Esophagus squamous epithelium (tissue), 5 donors: ENCODE measurements around the gene KLK14. TPM values are rescaled to one million over a fixed set of nuclear protein-coding genes. Genes with fewer than 3 reads are reported as not detected.

Experiments
- DNase-seq: peaks from one replicate; lab custom pipeline; 2025; lab: John Stamatoyannopoulos, UW
- H3K27ac ChIP-seq, 4 donors: fragments of 200-600 bp; sonication (generic); one replicate each; pipeline ENCODE4 v1.5.1; 2016 to 2019; ENCODE audit warnings: mild to moderate bottlenecking in 1 of 4
- H3K27me3 ChIP-seq, 4 donors: fragments of 200-600 bp; sonication (generic); 1 replicate in 3 of 4; 2 replicates in 1 of 4; pipeline versions ENCODE4 v1.5.1 to v1.6.0; 2017 to 2021; ENCODE audit warnings: antibody characterized with exemption in 1 of 4
- H3K36me3 ChIP-seq, 3 donors: fragments of 200-600 bp; sonication (generic); one replicate each; pipeline ENCODE4 v1.5.1; 2016 to 2019
- H3K4me1 ChIP-seq, 3 donors: fragments of 200-600 bp; sonication (generic); one replicate each; pipeline ENCODE4 v1.5.1; 2017 to 2019
- H3K4me3 ChIP-seq, 4 donors: fragments of 200-600 bp; sonication (generic); 1 replicate in 3 of 4; 2 replicates in 1 of 4; pipeline ENCODE4 v1.5.1; 2016 to 2019; ENCODE audit warnings: mild to moderate bottlenecking in 2 of 4, moderate library complexity in 1 of 4
- H3K9me3 ChIP-seq, 3 donors: fragments of 200-600 bp; sonication (generic); one replicate each; pipeline ENCODE4 v1.5.1; 2016 to 2019
- POLR2A ChIP-seq, 4 donors: fragments of 450-650 bp; IDR thresholded peaks; one replicate each; pipeline ENCODE4 v1.6.1; 2017; ENCODE audit warnings: antibody characterized with exemption in 4 of 4, mild to moderate bottlenecking in 4 of 4, moderate library complexity in 3 of 4
- WGBS, 2 donors: methylation state at CpG; one replicate each; pipeline ENCODE4 v1.1.5; 2018; 5-methylcytosine and 5-hydroxymethylcytosine counted together
- intact Hi-C: fragments of 100-400 bp; cut with DNase I; formaldehyde crosslinking; loops from one replicate; pipeline ENCODE4 v1.15.0; 2022
- total RNA-seq, 4 donors: library from RNA; depleted of rRNA; stranded (reverse); fragments of >200 nt; gene quantifications; one replicate each; pipeline ENCODE4 v1.1.0, GENCODE V29; 2016
- TF ChIP-seq, protein P1 (sequence below), 6 experiments: fragments of 450-650 bp in 4 of 6; fragments of 200-600 bp in 2 of 6; sonication (generic) in 2 of 6; IDR thresholded peaks; one replicate each; pipeline ENCODE4 v1.5.1; 2016 to 2019; ENCODE audit warnings: antibody characterized with exemption in 6 of 6, mild to moderate bottlenecking in 4 of 6, moderate library complexity in 4 of 6
- donor health status: DM: yes; HTN: yes; CAD: no.

The KLK14 gene
- total RNA-seq, 4 donors from 2014 or later: 0.66 TPM; not detected in 3

DNA sequence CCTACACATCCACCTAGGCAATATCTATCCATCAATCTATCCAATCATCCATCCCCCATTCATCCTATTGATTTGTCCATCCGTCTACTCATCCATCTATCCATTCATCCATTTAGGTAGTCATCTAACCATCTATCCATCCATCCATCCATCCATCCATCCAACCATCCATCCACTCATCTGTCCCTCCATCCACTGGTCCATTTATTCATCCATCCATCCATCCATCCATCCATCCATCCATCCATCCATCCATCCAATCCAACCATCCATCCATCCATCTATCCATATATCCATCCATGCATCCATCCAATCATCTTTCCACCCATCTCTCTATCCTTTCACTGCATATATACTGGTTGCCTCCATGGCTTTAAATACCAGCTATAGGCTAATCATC lies 21.7 kb downstream of the KLK14 start:
- no peak for DNase-seq
- Histone ChIP-seq H3K4me1 (peaks cover 0 to 36% (median 6%) of the 10 kb centered on the region in 3 donors), H3K9me3 (no peaks in the 10 kb centered on the region), H3K27ac (no peak overlapping the region), H3K36me3 (peaks cover 0 to 36% (median 0%) of the 10 kb centered on the region in 3 donors), H3K4me3 (no peak overlapping the region), H3K27me3 (peaks cover 0 to 34% (median 3%) of the 10 kb centered on the region in 4 donors)
- TF ChIP-seq, protein P1, sequence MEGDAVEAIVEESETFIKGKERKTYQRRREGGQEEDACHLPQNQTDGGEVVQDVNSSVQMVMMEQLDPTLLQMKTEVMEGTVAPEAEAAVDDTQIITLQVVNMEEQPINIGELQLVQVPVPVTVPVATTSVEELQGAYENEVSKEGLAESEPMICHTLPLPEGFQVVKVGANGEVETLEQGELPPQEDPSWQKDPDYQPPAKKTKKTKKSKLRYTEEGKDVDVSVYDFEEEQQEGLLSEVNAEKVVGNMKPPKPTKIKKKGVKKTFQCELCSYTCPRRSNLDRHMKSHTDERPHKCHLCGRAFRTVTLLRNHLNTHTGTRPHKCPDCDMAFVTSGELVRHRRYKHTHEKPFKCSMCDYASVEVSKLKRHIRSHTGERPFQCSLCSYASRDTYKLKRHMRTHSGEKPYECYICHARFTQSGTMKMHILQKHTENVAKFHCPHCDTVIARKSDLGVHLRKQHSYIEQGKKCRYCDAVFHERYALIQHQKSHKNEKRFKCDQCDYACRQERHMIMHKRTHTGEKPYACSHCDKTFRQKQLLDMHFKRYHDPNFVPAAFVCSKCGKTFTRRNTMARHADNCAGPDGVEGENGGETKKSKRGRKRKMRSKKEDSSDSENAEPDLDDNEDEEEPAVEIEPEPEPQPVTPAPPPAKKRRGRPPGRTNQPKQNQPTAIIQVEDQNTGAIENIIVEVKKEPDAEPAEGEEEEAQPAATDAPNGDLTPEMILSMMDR (IDR thresholded peaks at IDR 0.05): no peak
- TF ChIP-seq POLR2A (IDR thresholded peaks at IDR 0.05): no peak
- WGBS, 2 donors: 0% methylated on average over 1 of the region's 1 CpG
- intact Hi-C loops: no loop called here

GRCh38 chr19:51060336-51060735 lies 22.4 kb downstream of the KLK14 start:
- Histone ChIP-seq H3K4me3 (no peak overlapping the region), H3K27me3 (peaks cover 0 to 28% (median 3%) of the 10 kb centered on the region in 4 donors), H3K4me1 (peaks cover 0 to 30% (median 3%) of the 10 kb centered on the region in 3 donors), H3K9me3 (no peaks in the 10 kb centered on the region), H3K36me3 (peaks cover 0 to 40% (median 0%) of the 10 kb centered on the region in 3 donors), H3K27ac (no peak overlapping the region)
- intact Hi-C loops: no loop called here
- DNase-seq: no peak
- TF ChIP-seq, protein P1 (IDR thresholded peaks at IDR 0.05): no peak
- TF ChIP-seq POLR2A (IDR thresholded peaks at IDR 0.05): no peak
- 0 to 46% methylated on average over 1 to 3 of the region's 4 CpGs for WGBS, 2 donors

DNA sequence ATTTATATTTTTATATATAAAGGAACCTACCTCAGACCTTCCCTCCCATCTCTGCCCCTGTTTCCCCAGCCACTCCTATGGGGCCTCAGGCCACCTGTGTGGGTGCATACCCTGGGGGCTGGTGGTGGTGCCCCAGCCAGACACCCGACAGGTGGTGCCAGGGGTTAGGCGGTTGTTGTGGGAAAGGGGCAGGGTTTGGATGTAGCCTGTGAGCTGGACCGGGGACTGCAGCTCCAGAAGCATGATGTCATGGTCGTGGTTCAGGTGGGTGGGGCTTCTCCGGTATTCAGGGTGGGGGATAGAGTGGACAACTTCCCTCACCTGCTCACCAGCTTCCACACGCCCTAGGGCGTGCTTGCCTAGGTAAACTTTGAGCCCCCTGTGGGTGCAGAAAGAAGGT lies 23.0 kb downstream of the KLK14 start:
- DNase-seq: no peak
- Histone ChIP-seq H3K27ac (no peak overlapping the region), H3K4me1 (peaks cover 0 to 24% (median 0%) of the 10 kb centered on the region in 3 donors), H3K9me3 (no peaks in the 10 kb centered on the region), H3K36me3 (peaks cover 0 to 40% (median 0%) of the 10 kb centered on the region in 3 donors), H3K4me3 (no peak overlapping the region), H3K27me3 (peaks cover 0 to 22% (median 1%) of the 10 kb centered on the region in 4 donors)
- intact Hi-C loops: no loop called here
- WGBS, 2 donors: 58 to 73% methylated on average over 7 of the region's 7 CpGs
- TF ChIP-seq, protein P1 (IDR thresholded peaks at IDR 0.05): no peak
- no peak for TF ChIP-seq POLR2A (IDR thresholded peaks at IDR 0.05)

DNA sequence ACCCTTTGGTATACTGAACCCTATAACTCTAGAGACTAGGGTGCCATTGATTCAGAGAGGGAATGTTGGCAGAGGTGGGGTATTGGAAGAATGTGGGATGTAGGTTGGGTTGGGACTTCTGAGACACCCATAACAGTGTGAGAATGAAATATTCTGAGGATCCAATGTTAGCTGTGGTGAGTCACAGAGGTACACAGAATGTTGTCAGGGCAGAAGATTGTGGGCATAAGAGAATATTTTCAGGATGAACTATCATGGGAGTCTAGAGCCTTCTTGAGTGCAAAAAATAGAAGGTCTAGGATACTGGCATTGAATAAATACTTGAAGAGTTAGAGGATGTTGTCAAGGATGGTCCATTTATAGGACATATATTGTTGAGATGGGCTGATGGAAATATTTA lies 26.8 kb downstream of the KLK14 start:
- Histone ChIP-seq H3K27ac (no peak overlapping the region), H3K4me3 (no peak overlapping the region), H3K36me3 (peaks cover 0 to 40% (median 0%) of the 10 kb centered on the region in 3 donors), H3K9me3 (no peaks in the 10 kb centered on the region), H3K27me3 (peaks cover 0 to 10% (median 0%) of the 10 kb centered on the region in 4 donors), H3K4me1 (peaks cover 0 to 9% (median 0%) of the 10 kb centered on the region in 3 donors)
- TF ChIP-seq, protein P1 (IDR thresholded peaks at IDR 0.05): no peak
- no peak for TF ChIP-seq POLR2A (IDR thresholded peaks at IDR 0.05)
- intact Hi-C loops: no loop called here
- no peak for DNase-seq

- intact Hi-C loops: no loop called here
- peaks cover 0 to 16% (median 0%) of the 10 kb centered on the region in 3 donors for H3K4me1 ChIP-seq
- 3 to 5% methylated on average over 3 to 4 of the region's 4 CpGs for WGBS, 2 donors
- H3K9me3 ChIP-seq: no peaks in the 10 kb centered on the region
- peaks cover 0 to under 1% (median 0%) of the 10 kb centered on the region in 4 donors for H3K27me3 ChIP-seq
- H3K4me3 ChIP-seq: no peak overlapping the region
- DNase-seq: no peak
- TF ChIP-seq POLR2A (IDR thresholded peaks at IDR 0.05): no peak
- TF ChIP-seq, protein P1 (IDR thresholded peaks at IDR 0.05): no peak
- no peaks in the 10 kb centered on the region for H3K36me3 ChIP-seq
- H3K27ac ChIP-seq: peak overlapping the region in 3 of 4 donors; percentile 13 to 67 (median 42)
These were observed 35.7 kb downstream of the KLK14 start for GRCh38 chr19:51047031-51047335.
